Astrocyte (in vitro differentiated cells and primary cell): ENCODE results near the gene GFER.

Experiments
- EZH2 ChIP-seq: IDR thresholded peaks from 2 replicates; pipeline ENCODE4 v1.6.1; 2012; ENCODE audit warnings: mild to moderate bottlenecking, low read length, inconsistent platforms; ENCODE audit not compliant: insufficient read depth
- TF ChIP-seq, protein P1 (sequence below): IDR thresholded peaks from 2 replicates; pipeline ENCODE4 v1.5.1; 2011; ENCODE audit warnings: low read depth, mild to moderate bottlenecking, inconsistent platforms, low read length, moderate library complexity; ENCODE audit not compliant: insufficient read depth

GRCh38 chr16:1985466-1986150 is 1.6 kb downstream of the GFER start:
- TF ChIP-seq, protein P1, sequence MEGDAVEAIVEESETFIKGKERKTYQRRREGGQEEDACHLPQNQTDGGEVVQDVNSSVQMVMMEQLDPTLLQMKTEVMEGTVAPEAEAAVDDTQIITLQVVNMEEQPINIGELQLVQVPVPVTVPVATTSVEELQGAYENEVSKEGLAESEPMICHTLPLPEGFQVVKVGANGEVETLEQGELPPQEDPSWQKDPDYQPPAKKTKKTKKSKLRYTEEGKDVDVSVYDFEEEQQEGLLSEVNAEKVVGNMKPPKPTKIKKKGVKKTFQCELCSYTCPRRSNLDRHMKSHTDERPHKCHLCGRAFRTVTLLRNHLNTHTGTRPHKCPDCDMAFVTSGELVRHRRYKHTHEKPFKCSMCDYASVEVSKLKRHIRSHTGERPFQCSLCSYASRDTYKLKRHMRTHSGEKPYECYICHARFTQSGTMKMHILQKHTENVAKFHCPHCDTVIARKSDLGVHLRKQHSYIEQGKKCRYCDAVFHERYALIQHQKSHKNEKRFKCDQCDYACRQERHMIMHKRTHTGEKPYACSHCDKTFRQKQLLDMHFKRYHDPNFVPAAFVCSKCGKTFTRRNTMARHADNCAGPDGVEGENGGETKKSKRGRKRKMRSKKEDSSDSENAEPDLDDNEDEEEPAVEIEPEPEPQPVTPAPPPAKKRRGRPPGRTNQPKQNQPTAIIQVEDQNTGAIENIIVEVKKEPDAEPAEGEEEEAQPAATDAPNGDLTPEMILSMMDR, result no peak
- TF ChIP-seq EZH2, result no peak
